ENCODE data around the gene AADACL4. TPM values are rescaled to one million over a fixed set of nuclear protein-coding genes. Genes with fewer than 3 reads are reported as not detected.

Gene AADACL4
- total RNA-seq, 1 experiment from 2014 or later = not detected

- Histone ChIP-seq H2BK15ac (ENCODE audit: low read depth, low read length) (no peak overlapping the region), H3K79me1 (ENCODE audit: insufficient read depth, low read depth, low read length, poor library complexity, severe bottlenecking) (no peaks in the 10 kb centered on the region), H4K5ac (ENCODE audit: insufficient read length, low read depth, low read length) (no peak overlapping the region), H3K14ac (ENCODE audit: insufficient read depth, low read length) (no peak overlapping the region), H3K18ac (ENCODE audit: insufficient read length, low read depth, low read length) (no peak overlapping the region), H2AFZ (ENCODE audit: low read length) (no peak overlapping the region), H2BK120ac (ENCODE audit: low read depth, low read length, poor library complexity, severe bottlenecking) (no peak overlapping the region), H3K27me3 (ENCODE audit: insufficient read depth, low read length) (no peaks in the 10 kb centered on the region), H3K23me2 (ENCODE audit: insufficient read length, low read depth, low read length, poor library complexity, severe bottlenecking) (peaks cover 2% of the 10 kb centered on the region), H3K23ac (ENCODE audit: insufficient read length, low read depth, low read length) (no peak overlapping the region), H2BK12ac (ENCODE audit: insufficient read length, low read depth, low read length) (no peak overlapping the region), H4K8ac (replicated peaks; ENCODE audit: insufficient read length, low read depth, low read length) (no peak overlapping the region), H3K4me2 (ENCODE audit: insufficient read depth, insufficient read length, low read length) (no peak overlapping the region), H2BK5ac (ENCODE audit: insufficient read length, low read length) (no peak overlapping the region), H3T11ph (ENCODE audit: low read length) (no peak overlapping the region), H3K9me3 (ENCODE audit: control insufficient read depth, low read depth, low read length) (no peaks in the 10 kb centered on the region), H3K9ac (ENCODE audit: extremely low read depth, insufficient read length, low read length) (no peak overlapping the region), H3K27ac (ENCODE audit: insufficient read length, low read depth, low read length) (no peak overlapping the region), H3K4ac (ENCODE audit: low read depth, low read length) (no peak overlapping the region), H2BK20ac (ENCODE audit: low read depth, low read length, poor library complexity, severe bottlenecking) (no peak overlapping the region), H2AK5ac (ENCODE audit: insufficient read length, low read length) (no peak overlapping the region), H3K56ac (ENCODE audit: insufficient read length, low read depth, low read length) (no peak overlapping the region), H4K20me1 (ENCODE audit: control insufficient read depth, insufficient read depth, insufficient read length) (no peaks in the 10 kb centered on the region), H3K4me1 (ENCODE audit: insufficient read depth, low read length) (no peaks in the 10 kb centered on the region; the same call in 1 of the 2 replicates), H4K91ac (ENCODE audit: insufficient read length, low read depth, low read length) (no peak overlapping the region), H3K79me2 (ENCODE audit: insufficient read depth, low read length) (no peaks in the 10 kb centered on the region)
- no peak overlapping the region for H3K4me3 Mint-ChIP-seq
- WGBS (ENCODE audit: extremely low coverage, insufficient read length, low lambda C conversion rate) = no CpG with 5 or more reads among the region's 7 CpGs
- no peak overlapping the region for H3K27ac Mint-ChIP-seq
- no peak for TF ChIP-seq CTCF (conservative IDR thresholded peaks at IDR 0.05)
- H3K36me3 Mint-ChIP-seq (ENCODE audit: insufficient read depth in 1 of 3, low read depth in 3 of 3) = peaks cover 10 to 75% (median 74%) of the 10 kb centered on the region in 3 experiments
- no peak for DNase-seq
- peaks cover 54 to 63% of the 10 kb centered on the region in 2 experiments for H3K4me1 Mint-ChIP-seq
- H3K27me3 Mint-ChIP-seq (ENCODE audit: low read depth) = no peaks in the 10 kb centered on the region
- H3K9me3 Mint-ChIP-seq = peaks cover 8 to 10% of the 10 kb centered on the region in 2 experiments; a peak in 4 of 5 replicates
Measured at GRCh38 chr1:12610305-12610935, 33.5 kb upstream of the AADACL4 start.

Measured in H9 (cell line).